CD4-positive, alpha-beta T cell (primary cell): Measurements from ENCODE around the gene NDOR1. TPM values are rescaled to one million over a fixed set of nuclear protein-coding genes. Genes with fewer than 3 reads are reported as not detected.
A peak's percentile ranks its signal among the peaks of the same experiment; 100 is the strongest.

Source experiments
- ATAC-seq: fragments of 200-7000 bp; cut with Tn5 transposase; one replicate; pipeline ENCODE4 v1.10.0; 2022; ENCODE audit warnings: mild to moderate bottlenecking; ENCODE audit not compliant: poor library complexity
- CTCF ChIA-PET: fragments of 350-600 bp; sonication (Branson Sonifier 250); formaldehyde crosslinking; loops from one replicate; lab custom pipeline; 2021; ENCODE audit warnings: antibody characterized with exemption, inconsistent platforms; lab: Charles Lee
- POLR2A ChIA-PET: fragments of 350-600 bp; sonication (Branson Sonifier 250); formaldehyde crosslinking; loops from one replicate; lab custom pipeline; 2021; ENCODE audit warnings: antibody characterized with exemption, inconsistent platforms; lab: Charles Lee
- DNase-seq, 14 experiments: peaks; one replicate each; pipeline ENCODE4 v3.0.0-alpha.2; 2013 to 2020; ENCODE audit warnings: mixed read lengths in 2 of 14
- H3K27ac ChIP-seq, 2 donors: one replicate each; pipeline versions ENCODE4 v1.5.1 to v1.7.0; 2013; ENCODE audit warnings: low read length in 2 of 2, low read depth in 1 of 2, mild to moderate bottlenecking in 1 of 2
- H3K27me3 ChIP-seq, 2 experiments: 1 replicate in 1 of 2; 2 replicates in 1 of 2; pipeline versions ENCODE4 v1.6.1 to v1.7.0; 2013; ENCODE audit warnings: low read length in 2 of 2, control low read depth in 1 of 2, mild to moderate bottlenecking in 1 of 2, moderate library complexity in 1 of 2; ENCODE audit not compliant: insufficient read depth in 2 of 2, control insufficient read depth in 1 of 2
- H3K36me3 ChIP-seq: one replicate; pipeline ENCODE4 v1.6.1; 2013; ENCODE audit warnings: low read length, control low read depth; ENCODE audit not compliant: insufficient read depth
- H3K4me1 ChIP-seq: one replicate; pipeline ENCODE4 v1.6.1; 2013; ENCODE audit warnings: low read length, control low read depth; ENCODE audit not compliant: insufficient read depth
- H3K4me3 ChIP-seq: one replicate; pipeline ENCODE4 v1.5.1; 2013; ENCODE audit warnings: mild to moderate bottlenecking, low read length, moderate library complexity
- H3K9me3 ChIP-seq, 2 experiments: 1 replicate in 1 of 2; 2 replicates in 1 of 2; pipeline versions ENCODE4 v1.6.1 to v1.7.0; 2013; ENCODE audit warnings: low read length in 2 of 2, mild to moderate bottlenecking in 2 of 2, control low read depth in 1 of 2, moderate library complexity in 1 of 2; ENCODE audit not compliant: control insufficient read depth in 1 of 2, insufficient read depth in 1 of 2
- H3K27ac Mint-ChIP-seq: one replicate; pipeline ENCODE4 v1.8.0; 2020; ENCODE audit warnings: mixed read lengths
- H3K27me3 Mint-ChIP-seq: one replicate; pipeline ENCODE4 v1.8.0; 2021; ENCODE audit warnings: mixed read lengths
- H3K36me3 Mint-ChIP-seq: one replicate; pipeline ENCODE4 v1.8.0; 2021; ENCODE audit warnings: low read depth, mixed read lengths
- H3K4me1 Mint-ChIP-seq: one replicate; pipeline ENCODE4 v1.8.0; 2021; ENCODE audit warnings: low read depth, mixed read lengths
- H3K4me3 Mint-ChIP-seq: one replicate; pipeline ENCODE4 v1.8.0; 2020; ENCODE audit warnings: mild to moderate bottlenecking, mixed read lengths
- H3K9me3 Mint-ChIP-seq: one replicate; pipeline ENCODE4 v1.8.0; 2020; ENCODE audit warnings: mixed read lengths
- CTCF ChIP-seq: fragments of 200-600 bp; IDR thresholded peaks from one replicate; pipeline ENCODE4 v1.8.0; 2022; ENCODE audit warnings: antibody characterized with exemption, mild to moderate bottlenecking
- intact Hi-C, 2 experiments: fragments of 100-400 bp; cut with DNase I in 1 of 2; cut with micrococcal nuclease in 1 of 2; formaldehyde crosslinking; loops; one replicate each; pipeline versions ENCODE4 v1.15.1 to v1.9.0; 2023 to 2025; cut with DNase I, micrococcal nuclease
- total RNA-seq, 174 experiments: library from RNA in 2 of 174; stranded (reverse) in 2 of 174; gene quantifications; one replicate each; pipeline ENCODE4 v1.2.3 and lab custom pipeline; 2021 to 2026

Gene NDOR1
- total RNA-seq, 2 experiments from 2014 or later: 22.8 to 25.3 TPM

DNA sequence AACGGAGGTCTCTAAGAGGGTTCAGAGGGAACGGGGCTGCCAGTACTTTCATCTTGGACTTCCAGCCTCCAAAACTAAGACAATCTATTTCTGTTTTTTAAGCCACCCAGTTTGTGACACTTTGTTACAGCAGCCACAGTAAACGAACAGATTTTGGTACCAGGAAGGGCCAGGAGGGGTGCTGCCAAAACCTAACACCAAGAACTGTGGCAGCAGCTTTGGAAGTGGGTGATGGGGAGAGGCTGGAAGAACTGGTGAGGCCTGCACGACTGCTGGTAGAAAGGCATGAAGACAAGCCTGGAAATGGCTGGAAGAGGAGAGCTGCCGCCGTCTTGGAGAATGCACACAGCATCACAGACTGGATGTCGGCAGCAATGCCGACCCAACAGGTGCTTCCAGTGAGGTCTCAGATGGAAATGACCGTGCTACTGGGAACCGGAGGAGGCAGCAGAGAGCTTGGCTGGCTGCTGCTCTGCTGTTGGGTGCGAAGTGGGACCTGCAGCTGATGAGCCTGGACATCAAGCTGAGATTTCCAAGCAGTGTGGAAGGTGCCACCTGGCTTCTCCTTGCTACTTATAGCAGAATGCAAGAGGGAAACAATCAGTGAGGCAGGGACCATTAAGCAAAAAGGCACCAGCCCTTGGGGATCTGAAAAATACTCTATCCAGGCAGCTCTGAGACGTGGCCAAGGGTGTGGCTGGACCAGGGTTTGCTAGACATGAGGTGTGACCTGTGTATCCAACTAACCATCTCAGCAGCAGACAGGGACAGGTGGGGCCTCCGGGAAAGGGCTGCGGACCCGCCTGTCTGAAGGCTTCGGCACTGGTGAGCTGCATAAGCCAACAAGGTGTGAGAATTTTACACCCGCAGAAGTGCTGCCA lies 29.0 kb upstream of the NDOR1 start:
- H3K27ac Mint-ChIP-seq: no peak overlapping the region
- no peak overlapping the region for H3K4me3 Mint-ChIP-seq
- H3K27ac ChIP-seq: no peak overlapping the region

DNA sequence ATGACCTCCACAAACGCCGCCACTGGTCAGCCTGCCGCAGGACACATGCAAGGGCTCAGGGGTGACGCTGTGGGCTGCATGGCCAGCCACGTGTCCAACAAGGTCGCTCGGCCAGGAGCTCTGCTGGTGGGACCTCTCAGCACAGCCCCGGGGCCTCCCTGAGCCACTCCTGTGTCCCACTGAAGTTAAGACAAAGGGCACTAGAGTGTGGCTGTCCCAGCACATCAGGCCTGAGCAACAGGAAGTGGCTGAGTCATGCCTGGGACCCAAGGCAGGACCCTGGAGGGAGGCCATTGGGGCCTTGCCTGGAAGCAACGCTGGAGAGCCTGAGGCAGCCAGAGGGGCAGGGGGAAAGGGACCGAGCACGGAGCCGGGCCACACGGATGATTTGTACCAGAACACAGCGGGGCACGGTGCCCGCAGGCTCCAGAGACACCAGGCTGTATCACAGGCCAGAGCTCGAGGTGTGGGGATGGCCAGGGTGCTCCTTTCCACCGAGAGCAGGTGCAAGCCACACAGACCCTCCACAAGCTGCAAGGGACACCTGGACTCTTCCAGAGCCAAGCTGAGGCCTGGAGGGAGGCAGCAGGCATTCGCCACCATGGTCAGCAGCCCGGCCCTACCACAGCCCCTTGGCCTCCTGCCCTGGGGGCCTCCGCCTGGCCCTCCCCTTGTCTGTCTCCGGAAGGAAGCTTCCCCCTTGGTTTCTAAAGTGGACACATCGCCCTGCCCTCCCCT lies 27.1 kb upstream of the NDOR1 start:
- ChIA-PET CTCF (no interaction called here), POLR2A (no interaction called here)
- no peak for DNase-seq
- H3K9me3 Mint-ChIP-seq: no peaks in the 10 kb centered on the region
- no peak for ATAC-seq
- intact Hi-C loops: loop anchor here in 1 of 2 experiments (10.0 kb wide), 1 partner anchor 54 kb away; no protein-coding TSS in a partner anchor
- Histone ChIP-seq H3K9me3 (no peaks in the 10 kb centered on the region), H3K36me3 (peaks cover 48% of the 10 kb centered on the region), H3K27ac (no peak overlapping the region), H3K4me3 (no peak overlapping the region), H3K4me1 (peaks cover 19% of the 10 kb centered on the region), H3K27me3 (peaks cover 5% of the 10 kb centered on the region in 2 experiments)
- H3K27ac Mint-ChIP-seq: no peak overlapping the region
- H3K36me3 Mint-ChIP-seq: peaks cover 42% of the 10 kb centered on the region
- H3K4me1 Mint-ChIP-seq: peaks cover 4% of the 10 kb centered on the region
- no peaks in the 10 kb centered on the region for H3K27me3 Mint-ChIP-seq
- H3K4me3 Mint-ChIP-seq: peak overlapping the region; percentile 30
- no peak for TF ChIP-seq CTCF

More for the DNA sequence above, 29.0 kb upstream of the NDOR1 start:
- Histone ChIP-seq H3K9me3 (peaks cover 0 to 12% of the 10 kb centered on the region in 2 experiments), H3K4me3 (no peak overlapping the region), H3K4me1 (peaks cover 19% of the 10 kb centered on the region), H3K36me3 (peaks cover 30% of the 10 kb centered on the region), H3K27me3 (peaks cover 19 to 22% of the 10 kb centered on the region in 2 experiments)
- Mint-ChIP-seq H3K9me3 (no peaks in the 10 kb centered on the region), H3K27me3 (no peaks in the 10 kb centered on the region), H3K36me3 (peaks cover 25% of the 10 kb centered on the region), H3K4me1 (peaks cover 4% of the 10 kb centered on the region)
- intact Hi-C loops: loop anchor here in 1 of 2 experiments (10.0 kb wide), 1 partner anchor 52 kb away; no protein-coding TSS in a partner anchor
- ChIA-PET POLR2A (interaction anchor here (0.6 to 1.3 kb wide), 3 partner anchors 11 to 122 kb away, joined by 3 read pairs; partner anchors contain the start of gene MAN1B1), CTCF (interaction anchor here (0.6 to 1.5 kb wide), 5 partner anchors 24 to 60 kb away, joined by 3 read pairs; partner anchors contain the start of gene TPRN)
- DNase-seq (peak in 5 of 14 experiments; percentile 20 to 61 (median 34)), ATAC-seq (peak; percentile 62)
- TF ChIP-seq CTCF: no peak

GRCh38 chr9:137178939-137179630 lies 26.4 kb upstream of the NDOR1 start:
- Histone ChIP-seq H3K4me1 (peaks cover 16% of the 10 kb centered on the region), H3K27ac (no peak overlapping the region), H3K36me3 (peaks cover 55% of the 10 kb centered on the region), H3K4me3 (no peak overlapping the region), H3K27me3 (peaks cover 0 to under 1% of the 10 kb centered on the region in 2 experiments), H3K9me3 (no peaks in the 10 kb centered on the region)
- no peaks in the 10 kb centered on the region for H3K9me3 Mint-ChIP-seq
- H3K36me3 Mint-ChIP-seq: peaks cover 49% of the 10 kb centered on the region
- intact Hi-C loops: loop anchor here in 1 of 2 experiments (10.0 kb wide), 1 partner anchor 54 kb away; no protein-coding TSS in a partner anchor
- H3K4me1 Mint-ChIP-seq: peaks cover 5% of the 10 kb centered on the region
- H3K27me3 Mint-ChIP-seq: no peaks in the 10 kb centered on the region
- ChIA-PET POLR2A (no interaction called here), CTCF (interaction anchor here (1.8 kb wide), 1 partner anchor 83 kb away, joined by 3 read pairs; no protein-coding TSS in a partner anchor)
- no peak overlapping the region for H3K4me3 Mint-ChIP-seq
- ATAC-seq (no peak), DNase-seq (no peak)
- H3K27ac Mint-ChIP-seq: no peak overlapping the region
- TF ChIP-seq CTCF: no peak
